CD4-positive, CD25-positive, alpha-beta regulatory T cell (primary cell): ENCODE results near the gene PRKCA. TPM values are rescaled to one million over a fixed set of nuclear protein-coding genes. Genes with fewer than 3 reads are reported as not detected.

Experiments used
- ATAC-seq, 2 donors: fragments of 150-1000 bp; cut with Tn5 transposase; one replicate each; pipeline ENCODE4 v1.10.0; 2021; ENCODE audit warnings: low read depth in 2 of 2, moderate number of reproducible peaks in 2 of 2, moderate library complexity in 1 of 2
- DNase-seq, 3 donors: peaks; one replicate each; pipeline versions ENCODE4 v3.0.0 to v3.0.0-alpha.2; 2012 to 2022; ENCODE audit warnings: mixed read lengths in 1 of 3
- H3K27ac ChIP-seq: one replicate; pipeline ENCODE4 v1.7.0; 2013; ENCODE audit warnings: mild to moderate bottlenecking, low read length; ENCODE audit not compliant: insufficient read depth, poor library complexity, severe bottlenecking
- H3K27me3 ChIP-seq: one replicate; pipeline ENCODE4 v1.7.0; 2013; ENCODE audit warnings: low read length; ENCODE audit not compliant: control insufficient read depth, insufficient read depth
- H3K36me3 ChIP-seq: one replicate; pipeline ENCODE4 v1.7.0; 2013; ENCODE audit warnings: mild to moderate bottlenecking, low read length, moderate library complexity; ENCODE audit not compliant: control insufficient read depth, insufficient read depth
- H3K4me1 ChIP-seq: 2 replicates; pipeline ENCODE4 v1.7.0; 2013; ENCODE audit warnings: mild to moderate bottlenecking, low read length; ENCODE audit not compliant: insufficient read depth, control insufficient read depth, poor library complexity, severe bottlenecking
- H3K4me3 ChIP-seq: one replicate; pipeline ENCODE4 v1.7.0; 2013; ENCODE audit warnings: low read depth, mild to moderate bottlenecking, low read length, moderate library complexity
- H3K9me3 ChIP-seq, 2 experiments: 1 replicate in 1 of 2; 2 replicates in 1 of 2; pipeline ENCODE4 v1.7.0; 2013; ENCODE audit warnings: low read length in 2 of 2, mild to moderate bottlenecking in 1 of 2, moderate library complexity in 1 of 2; ENCODE audit not compliant: control insufficient read depth in 2 of 2
- H3K27ac Mint-ChIP-seq, 3 donors: one replicate each; pipeline ENCODE4 v1.8.0; 2020 to 2022; ENCODE audit warnings: mild to moderate bottlenecking in 3 of 3, mixed read lengths in 3 of 3, moderate library complexity in 2 of 3
- H3K27me3 Mint-ChIP-seq: one replicate; pipeline ENCODE4 v1.8.0; 2022; ENCODE audit warnings: mild to moderate bottlenecking, mixed read lengths
- H3K36me3 Mint-ChIP-seq: one replicate; pipeline ENCODE4 v1.8.0; 2020; ENCODE audit warnings: mixed read lengths
- H3K4me1 Mint-ChIP-seq, 4 donors: one replicate each; pipeline ENCODE4 v1.8.0; 2020 to 2022; ENCODE audit warnings: mixed read lengths in 4 of 4, mild to moderate bottlenecking in 1 of 4
- H3K4me3 Mint-ChIP-seq, 4 donors: one replicate each; pipeline ENCODE4 v1.8.0; 2020 to 2022; ENCODE audit warnings: mild to moderate bottlenecking in 4 of 4, mixed read lengths in 4 of 4, moderate library complexity in 3 of 4
- H3K9me3 Mint-ChIP-seq, 7 donors: one replicate each; pipeline ENCODE4 v1.8.0; 2020 to 2022; ENCODE audit warnings: mixed read lengths in 7 of 7, mild to moderate bottlenecking in 3 of 7, moderate library complexity in 2 of 7
- polyA plus RNA-seq, 4 donors: library from polyadenylated mRNA; unstranded; fragments of 300-500 nt; fragmentation: Illumina TruSeq; gene quantifications; one replicate each; pipeline ENCODE4 v1.2.3, GENCODE V29; 2021
- total RNA-seq: library from RNA; stranded (reverse); gene quantifications from one replicate; pipeline ENCODE4 v1.2.3, GENCODE V29; 2022

PRKCA gene
- total and polyA plus RNA-seq, 5 donors from 2014 or later = 0.60 to 84.0 (median 2.0) TPM

GRCh38 chr17:66387392-66387981 is 85.1 kb downstream of the PRKCA start:
- H3K27me3 Mint-ChIP-seq = no peaks in the 10 kb centered on the region
- H3K36me3 ChIP-seq = peaks cover 6% of the 10 kb centered on the region
- ATAC-seq (no peak), DNase-seq (no peak)
- H3K27ac Mint-ChIP-seq = peak overlapping the region in 1 of 3 donors; percentile 40
- H3K4me1 ChIP-seq = peaks cover 9% of the 10 kb centered on the region
- H3K4me3 ChIP-seq = no peak overlapping the region
- H3K27ac ChIP-seq = no peak overlapping the region
- peaks cover 13 to 66% (median 30%) of the 10 kb centered on the region in 4 donors for H3K4me1 Mint-ChIP-seq
- H3K36me3 Mint-ChIP-seq = peaks cover 23% of the 10 kb centered on the region
- peaks cover 0 to 2% (median 0%) of the 10 kb centered on the region in 7 donors for H3K9me3 Mint-ChIP-seq
- H3K4me3 Mint-ChIP-seq = peak overlapping the region in 1 of 4 donors; percentile 43
- no peaks in the 10 kb centered on the region for H3K9me3 ChIP-seq
- no peaks in the 10 kb centered on the region for H3K27me3 ChIP-seq

DNA sequence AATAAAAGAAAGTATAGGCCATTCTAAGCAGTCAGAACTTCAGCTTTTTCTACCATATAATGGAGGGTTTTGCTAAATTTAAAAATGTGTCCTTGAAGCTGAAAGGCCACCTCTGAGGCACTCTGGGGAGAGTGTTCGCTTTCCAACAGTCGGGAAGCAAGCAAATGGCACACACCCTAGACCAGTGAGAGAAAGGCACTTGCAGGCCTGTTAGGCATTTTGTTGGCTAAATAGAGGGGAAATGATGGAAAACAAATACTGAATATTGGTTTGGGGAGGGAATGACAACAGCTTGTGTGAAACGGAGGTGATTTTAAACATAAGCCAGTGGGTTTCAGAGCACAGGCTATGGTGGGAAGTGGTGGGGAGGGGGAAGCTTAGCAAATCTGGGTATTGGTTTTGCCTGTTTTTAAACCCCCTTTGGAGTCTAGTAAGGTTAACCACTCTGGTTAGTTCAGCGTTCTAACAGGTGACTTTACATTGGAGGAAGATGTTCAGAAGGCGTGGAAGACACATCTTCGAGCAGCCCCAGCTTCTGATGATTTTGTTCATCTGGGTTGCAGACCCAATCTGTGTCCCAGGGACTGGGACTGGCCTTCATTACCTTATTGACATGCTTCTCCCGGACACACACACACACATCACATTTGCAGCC is 90.5 kb downstream of the PRKCA start:
- H3K4me3 Mint-ChIP-seq = peak overlapping the region in 2 of 4 donors; percentile 15 to 63
- Histone ChIP-seq H3K36me3 (peaks cover 6% of the 10 kb centered on the region), H3K27ac (no peak overlapping the region), H3K27me3 (no peaks in the 10 kb centered on the region), H3K9me3 (no peaks in the 10 kb centered on the region), H3K4me3 (no peak overlapping the region), H3K4me1 (peaks cover 4% of the 10 kb centered on the region)
- H3K36me3 Mint-ChIP-seq = peaks cover 27% of the 10 kb centered on the region
- H3K27ac Mint-ChIP-seq = peak overlapping the region in 2 of 3 donors; percentile 4 to 86
- DNase-seq (no peak), ATAC-seq (no peak)
- H3K27me3 Mint-ChIP-seq = no peaks in the 10 kb centered on the region
- peaks cover 0 to 1% (median 0%) of the 10 kb centered on the region in 7 donors for H3K9me3 Mint-ChIP-seq
- H3K4me1 Mint-ChIP-seq = peaks cover 10 to 64% (median 18%) of the 10 kb centered on the region in 4 donors

GRCh38 chr17:66395961-66396360 is 93.5 kb downstream of the PRKCA start:
- peaks cover 2% of the 10 kb centered on the region for H3K36me3 ChIP-seq
- H3K27ac Mint-ChIP-seq = peak overlapping the region in 2 of 3 donors; percentile 19 to 28
- H3K4me1 ChIP-seq = peaks cover 18% of the 10 kb centered on the region
- DNase-seq = no peak
- no peaks in the 10 kb centered on the region for H3K27me3 Mint-ChIP-seq
- peaks cover 0 to 1% (median 0%) of the 10 kb centered on the region in 7 donors for H3K9me3 Mint-ChIP-seq
- peaks cover 16 to 77% (median 38%) of the 10 kb centered on the region in 4 donors for H3K4me1 Mint-ChIP-seq
- H3K36me3 Mint-ChIP-seq = peaks cover 14% of the 10 kb centered on the region
- H3K27me3 ChIP-seq = no peaks in the 10 kb centered on the region
- ATAC-seq = no peak
- H3K4me3 ChIP-seq = no peak overlapping the region
- no peaks in the 10 kb centered on the region for H3K9me3 ChIP-seq
- no peak overlapping the region for H3K27ac ChIP-seq
- H3K4me3 Mint-ChIP-seq = peak overlapping the region in 2 of 4 donors; percentile 2 to 35

GRCh38 chr17:66397486-66397885 is 95.1 kb downstream of the PRKCA start:
- Mint-ChIP-seq H3K4me1 (peaks cover 13 to 78% (median 47%) of the 10 kb centered on the region in 4 donors), H3K27me3 (no peaks in the 10 kb centered on the region), H3K4me3 (no peak overlapping the region), H3K36me3 (peaks cover 12% of the 10 kb centered on the region), H3K9me3 (peaks cover 0 to 1% (median 0%) of the 10 kb centered on the region in 7 donors), H3K27ac (peak overlapping the region in 2 of 3 donors; percentile 22 to 77)
- no peaks in the 10 kb centered on the region for H3K27me3 ChIP-seq
- peaks cover 18% of the 10 kb centered on the region for H3K4me1 ChIP-seq
- DNase-seq = no peak
- H3K27ac ChIP-seq = no peak overlapping the region
- no peak for ATAC-seq
- no peaks in the 10 kb centered on the region for H3K36me3 ChIP-seq
- H3K9me3 ChIP-seq = no peaks in the 10 kb centered on the region
- H3K4me3 ChIP-seq = no peak overlapping the region

GRCh38 chr17:66398059-66398458 is 95.6 kb downstream of the PRKCA start:
- Mint-ChIP-seq H3K27me3 (no peaks in the 10 kb centered on the region), H3K27ac (peak overlapping the region; percentile 60 to 98 (median 77)), H3K4me1 (peaks cover 10 to 79% (median 50%) of the 10 kb centered on the region in 4 donors), H3K4me3 (peak overlapping the region in 3 of 4 donors; percentile 18 to 64 (median 47)), H3K9me3 (peaks cover 0 to 2% (median 0%) of the 10 kb centered on the region in 7 donors), H3K36me3 (peaks cover 8% of the 10 kb centered on the region)
- no peak for ATAC-seq
- H3K4me1 ChIP-seq = peaks cover 18% of the 10 kb centered on the region
- no peaks in the 10 kb centered on the region for H3K27me3 ChIP-seq
- H3K27ac ChIP-seq = no peak overlapping the region
- H3K4me3 ChIP-seq = peak overlapping the region; percentile 31
- no peak for DNase-seq
- no peaks in the 10 kb centered on the region for H3K9me3 ChIP-seq
- no peaks in the 10 kb centered on the region for H3K36me3 ChIP-seq

DNA sequence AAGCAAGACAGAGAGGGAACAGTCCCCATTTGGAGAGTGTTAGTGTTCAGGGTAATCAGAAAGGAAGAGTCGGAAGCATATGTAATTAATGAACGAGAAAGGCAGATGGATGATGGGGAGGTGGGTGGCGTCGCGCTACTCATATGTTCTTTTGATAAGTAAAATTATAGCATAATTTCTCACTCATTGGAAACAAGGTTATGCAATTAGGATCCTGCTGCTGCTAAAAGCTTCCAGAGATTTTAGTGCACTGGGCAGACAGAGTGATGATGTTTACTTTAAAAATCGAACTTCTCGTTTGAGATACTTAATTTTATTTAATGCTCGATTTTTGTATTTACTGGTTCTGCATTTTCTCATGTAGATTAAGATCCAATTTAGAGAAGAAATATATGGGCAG is 96.2 kb downstream of the PRKCA start:
- Histone ChIP-seq H3K4me3 (peak overlapping the region; percentile 52), H3K36me3 (no peaks in the 10 kb centered on the region), H3K27ac (peak overlapping the region; percentile 38), H3K27me3 (no peaks in the 10 kb centered on the region), H3K4me1 (peaks cover 18% of the 10 kb centered on the region), H3K9me3 (no peaks in the 10 kb centered on the region)
- Mint-ChIP-seq H3K4me1 (peaks cover 10 to 84% (median 55%) of the 10 kb centered on the region in 4 donors), H3K27me3 (no peaks in the 10 kb centered on the region), H3K4me3 (peak overlapping the region in 2 of 4 donors; percentile 18 to 81), H3K27ac (peak overlapping the region; percentile 60 to 98 (median 73)), H3K36me3 (peaks cover 8% of the 10 kb centered on the region), H3K9me3 (peaks cover 0 to 2% (median 0%) of the 10 kb centered on the region in 7 donors)
- ATAC-seq (no peak), DNase-seq (no peak)

GRCh38 chr17:66399441-66399840 is 97.0 kb downstream of the PRKCA start:
- H3K4me1 Mint-ChIP-seq = peaks cover 10 to 87% (median 63%) of the 10 kb centered on the region in 4 donors
- Histone ChIP-seq H3K27ac (peak overlapping the region; percentile 38), H3K36me3 (no peaks in the 10 kb centered on the region), H3K9me3 (no peaks in the 10 kb centered on the region), H3K27me3 (no peaks in the 10 kb centered on the region), H3K4me3 (peak overlapping the region; percentile 52), H3K4me1 (peaks cover 25% of the 10 kb centered on the region)
- H3K27ac Mint-ChIP-seq = peak overlapping the region; percentile 24 to 83 (median 73)
- H3K36me3 Mint-ChIP-seq = peaks cover 4% of the 10 kb centered on the region
- DNase-seq (peak in 2 of 3 donors; percentile 59 to 83), ATAC-seq (peak; percentile 79 to 81)
- no peaks in the 10 kb centered on the region for H3K27me3 Mint-ChIP-seq
- H3K4me3 Mint-ChIP-seq = peak overlapping the region; percentile 34 to 81 (median 63)
- H3K9me3 Mint-ChIP-seq = peaks cover 0 to 2% (median 0%) of the 10 kb centered on the region in 7 donors
